Subcutaneous preadipocyte (primary cell): ENCODE measurements around the gene MAPRE2. TPM values are rescaled to one million over a fixed set of nuclear protein-coding genes. Genes with fewer than 3 reads are reported as not detected.

ENCODE experiments used
- small RNA-seq: library from RNA; depleted of rRNA; stranded (forward); fragments of <200 nt; gene quantifications from one replicate; pipeline ENCODE3, GENCODE V24; 2012
- total RNA-seq: library from RNA; depleted of rRNA; stranded (reverse); fragments of >200 nt; gene quantifications from 2 replicates; pipeline ENCODE4 v1.2.3, GENCODE V29; 2012

The MAPRE2 gene
- total RNA-seq: 14.7 and 17.0 TPM in 2 replicates

GRCh38 chr18:35040988-35041814, at the start of gene MAPRE2:
Gene MAPRE2 (plus strand): TSS chr18:35041413. CDS start chr18:35041540, 127 bp downstream.

Small RNAs within 50 kb of the gene (small RNA-seq; reads per million reads assigned to genes)
- not detected for gene AC015967.2

Other genes starting within 250 kb of the MAPRE2 start
- 9.9 and 11.3 TPM in 2 replicates for gene ZNF397, start 199.6 kb downstream of the MAPRE2 start, total RNA-seq
- 15.4 and 21.5 TPM in 2 replicates for gene ZSCAN30, start 248.8 kb downstream of the MAPRE2 start, total RNA-seq